K562 (cell line): ENCODE data around the gene SOCS3. TPM values are rescaled to one million over a fixed set of nuclear protein-coding genes. Genes with fewer than 3 reads are reported as not detected.

Source experiments
- ATAC-seq: fragments of 200-7000 bp; cut with Tn5 transposase; 3 replicates; pipeline ENCODE4 v1.9.1; 2020; ENCODE audit warnings: moderate library complexity
- BruUV-seq: library from RNA; stranded (reverse); fragments of 400-500 nt; replicated peaks from 2 replicates; lab custom pipeline; 2021; lab: Mats Ljungman, UMichigan
- CTCF ChIA-PET: fragments of 300-600 bp; formaldehyde crosslinking; extraction: SDS; loops from one replicate; lab custom pipeline; 2021; ENCODE audit warnings: low intra/inter-chr PET ratio; lab: Yijun Ruan, JAX
- POLR2A ChIA-PET: fragments of 300-600, 350-650 bp; sonication (Branson Sonifier 250); formaldehyde crosslinking; extraction: SDS; loops from one replicate; lab custom pipeline; 2021; ENCODE audit warnings: antibody characterized with exemption, inconsistent platforms; lab: Yijun Ruan, JAX
- DNase-seq, 4 experiments: peaks; one replicate each; pipeline versions ENCODE4 v3.0.0 to v3.0.0-alpha.2; 2011 to 2018; ENCODE audit warnings: low spot score in 3 of 4, mixed read lengths in 3 of 4; ENCODE audit errors: extremely low read depth in 1 of 4
- FAIRE-seq: peaks from 2 replicates; lab custom pipeline; 2011; peaks lifted over from hg19 to GRCh38; lab: Jason Lieb, UNC
- H2AFZ ChIP-seq: 2 replicates; pipeline ENCODE4 v1.6.0; 2011; ENCODE audit warnings: low read depth, low read length, control low read depth, inconsistent platforms
- H3K27ac ChIP-seq: fragments of 200-600 bp; 3 replicates; pipeline ENCODE4 v1.8.0; 2011; ENCODE audit warnings: low read depth, mild to moderate bottlenecking, control low read depth, inconsistent platforms, low read length, moderate library complexity, mixed read lengths; ENCODE audit errors: extremely low read depth
- H3K27me3 ChIP-seq, 2 experiments: fragments of 300-600 bp in 1 of 2; 2 replicates in 1 of 2; 3 replicates in 1 of 2; pipeline versions ENCODE4 v1.6.0 to v1.8.0; 2011; ENCODE audit warnings: inconsistent platforms in 2 of 2, low read length in 2 of 2, mild to moderate bottlenecking in 1 of 2, mixed read lengths in 1 of 2, moderate library complexity in 1 of 2; ENCODE audit not compliant: control insufficient read depth in 2 of 2, insufficient read depth in 2 of 2
- H3K36me3 ChIP-seq: fragments of 300-600 bp; 3 replicates; pipeline ENCODE4 v1.8.0; 2011; ENCODE audit warnings: mild to moderate bottlenecking, low read length, inconsistent platforms; ENCODE audit not compliant: control insufficient read depth, insufficient read depth
- H3K4me1 ChIP-seq, 2 experiments: fragments of 200-600 bp in 1 of 2; replicated peaks in 1 of 2; 2 replicates in 1 of 2; 3 replicates in 1 of 2; pipeline versions ENCODE4 v1.5.1 to v1.8.0; 2011; ENCODE audit warnings: inconsistent platforms in 2 of 2, low read length in 2 of 2, mild to moderate bottlenecking in 1 of 2, mixed read lengths in 1 of 2, moderate library complexity in 1 of 2; ENCODE audit not compliant: control insufficient read depth in 2 of 2, insufficient read depth in 2 of 2
- H3K4me2 ChIP-seq: 2 replicates; pipeline ENCODE4 v1.6.1; 2011; ENCODE audit warnings: low read length, control low read depth, inconsistent platforms, mixed read lengths; ENCODE audit not compliant: insufficient read depth
- H3K4me3 ChIP-seq: fragments of 200-600 bp; sonication (generic), shearing (Covaris generic); 2 replicates; pipeline ENCODE4 v1.5.1; 2016; ENCODE audit warnings: control low read depth, inconsistent platforms
- H3K79me2 ChIP-seq: fragments of 200-600 bp; 3 replicates; pipeline ENCODE4 v1.8.0; 2011; ENCODE audit warnings: low read length, inconsistent platforms; ENCODE audit not compliant: control insufficient read depth, insufficient read depth
- H3K9ac ChIP-seq, 2 experiments: 2 replicates each; pipeline versions ENCODE4 v1.6.0 to v1.6.1; 2011; ENCODE audit warnings: low read depth in 2 of 2, low read length in 2 of 2, control low read depth in 1 of 2, inconsistent platforms in 1 of 2, mild to moderate bottlenecking in 1 of 2, mixed read lengths in 1 of 2; ENCODE audit not compliant: insufficient read depth in 1 of 2
- H3K9me1 ChIP-seq: one replicate; pipeline ENCODE4 v1.6.0; 2011; ENCODE audit warnings: inconsistent platforms, mild to moderate bottlenecking, low read length, moderate library complexity; ENCODE audit not compliant: control insufficient read depth, insufficient read depth
- H3K9me3 ChIP-seq: replicated peaks from 2 replicates; pipeline ENCODE4 v1.5.1; 2011; ENCODE audit warnings: low read depth, low read length, inconsistent platforms; ENCODE audit not compliant: control insufficient read depth, insufficient read depth
- H4K20me1 ChIP-seq: replicated peaks from 2 replicates; pipeline ENCODE4 v1.6.1; 2011; ENCODE audit warnings: low read length, inconsistent platforms, mixed read lengths; ENCODE audit not compliant: control insufficient read depth, insufficient read depth
- BRF1 ChIP-seq: IDR thresholded peaks from 3 replicates; pipeline ENCODE4 v1.6.1; 2011; ENCODE audit warnings: borderline replicate concordance, mild to moderate bottlenecking; ENCODE audit not compliant: insufficient read length; ENCODE audit errors: extremely low read depth
- ERF ChIP-seq: fragments of 450-650 bp; formaldehyde crosslinking; IDR thresholded peaks from 2 replicates; pipeline ENCODE4 v1.4.0; 2020; ENCODE audit warnings: mild to moderate bottlenecking, mixed read lengths
- GATAD2B ChIP-seq: fragments of 450-650 bp; IDR thresholded peaks from 2 replicates; pipeline ENCODE4 v1.6.1; 2017; ENCODE audit warnings: mild to moderate bottlenecking, borderline replicate concordance
- KHSRP ChIP-seq: fragments of 450-650 bp; IDR thresholded peaks from 2 replicates; pipeline ENCODE4 v1.6.1; 2017
- RBM39 ChIP-seq: fragments of 200-400 bp; formaldehyde crosslinking; optimal IDR thresholded peaks from 2 replicates; pipeline ENCODE3; 2018; ENCODE audit warnings: low read depth, low read length
- SP2 ChIP-seq: IDR thresholded peaks from 2 replicates; pipeline ENCODE4 v1.6.1; 2011; ENCODE audit warnings: mild to moderate bottlenecking, low read depth, low read length, moderate library complexity; ENCODE audit not compliant: poor library complexity, severe bottlenecking; ENCODE audit errors: extremely low read depth
- TEAD2 ChIP-seq: fragments of 450-650 bp; IDR thresholded peaks from 2 replicates; pipeline ENCODE4 v1.6.1; 2016; ENCODE audit warnings: missing genetic modification characterization, control low read depth, missing compliant biosample characterization
- ZNF174 ChIP-seq: fragments of 250-450 bp; sonication (Bioruptor Pico); IDR thresholded peaks from 2 replicates; pipeline ENCODE4 v1.4.0; 2020; ENCODE audit warnings: mild to moderate bottlenecking
- ZNF197 ChIP-seq: fragments of 200-800 bp; sonication (Bioruptor generic); IDR thresholded peaks from 2 replicates; pipeline ENCODE4 v1.6.1; 2016; ENCODE audit warnings: low read depth, missing genetic modification characterization, missing compliant biosample characterization
- ZNF232 ChIP-seq: sonication (generic); formaldehyde crosslinking; IDR thresholded peaks from 2 replicates; pipeline ENCODE4 v1.8.0; 2022; ENCODE audit warnings: mild to moderate bottlenecking, missing genetic modification reagents
- WGBS: fragments of 100-300 bp; shearing (Covaris generic); methylation state at CpG from one replicate; pipeline ENCODE4 v1.1.6; 2016; ENCODE audit warnings: low coverage, mixed read lengths; ENCODE audit not compliant: insufficient coverage; ENCODE audit errors: missing lambda C conversion rate; 5-methylcytosine and 5-hydroxymethylcytosine counted together
- in situ Hi-C: fragments of 300-500 bp; cut with MboI; formaldehyde crosslinking; loops from 4 replicates; pipeline ENCODE4 v1.15.0; 2018; ENCODE audit warnings: inconsistent platforms, mixed read lengths
- intact Hi-C: fragments of 100-400 bp; cut with micrococcal nuclease; formaldehyde crosslinking; loops from 2 replicates; pipeline ENCODE4 v1.14.2; 2022
- polyA plus RNA-seq, 8 experiments: library from polyadenylated mRNA; depleted of rRNA in 4 of 8; stranded (reverse) in 5 of 8; unstranded in 3 of 8; fragments of >200 nt; fragmentation: Nextera tagmentation in 2 of 8; fragmentation: Illumina TruSeq in 1 of 8; extraction: Ambion mirVana in 2 of 8; extraction: Trizol in 1 of 8; gene quantifications; 2 replicates each; pipeline versions ENCODE4 v1.2.1 to v1.2.3, GENCODE V29; 2011 to 2014; ENCODE audit warnings: inconsistent platforms in 1 of 8, missing spikeins in 1 of 8
- total RNA-seq, 7 experiments: library from RNA; depleted of rRNA in 6 of 7; stranded (reverse); fragments of >200 nt in 6 of 7; fragmentation: Illumina TruSeq in 2 of 7; extraction: Trizol in 2 of 7; gene quantifications; 2 replicates each; pipeline versions ENCODE4 v1.2.1 to v1.2.3, GENCODE V29; 2011 to 2021; ENCODE audit warnings: low replicate concordance in 1 of 7
- TF ChIP-seq, protein P1 (sequence below): sonication (generic); formaldehyde crosslinking; IDR thresholded peaks from 2 replicates; pipeline ENCODE4 v1.8.1; 2022; ENCODE audit warnings: missing genetic modification reagents

SOCS3 gene
- total and polyA plus RNA-seq, 9 of the 15 experiments (the other 6 are each of a cell fraction or from before 2014, with no cell fraction given): 0.56 to 38.9 (median 13.7) TPM

DNA sequence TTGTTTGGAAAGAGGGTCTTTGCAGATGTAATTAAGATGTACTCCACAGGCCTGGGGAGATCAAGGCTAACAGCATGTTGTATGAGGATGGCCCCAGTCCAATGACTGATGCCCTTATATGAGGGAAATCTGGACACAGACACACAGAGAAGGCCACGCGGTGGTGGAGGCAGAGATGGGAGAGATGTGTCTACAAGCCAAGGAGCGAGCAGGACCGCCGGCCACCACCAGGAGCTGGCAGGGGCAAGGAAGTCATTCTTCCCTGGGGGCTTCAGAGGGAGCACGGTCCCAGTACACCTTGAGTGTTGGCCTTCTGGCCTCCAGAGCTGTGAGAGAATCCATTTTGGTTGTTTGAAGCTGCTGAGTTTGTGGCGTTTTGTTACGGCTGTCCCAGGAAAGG, 14.7 kb downstream of the SOCS3 start:
- H3K4me2 ChIP-seq: no peak overlapping the region
- no peaks in the 10 kb centered on the region for H4K20me1 ChIP-seq
- H3K4me3 ChIP-seq: no peak overlapping the region
- no peak for FAIRE-seq
- H2AFZ ChIP-seq: 0 out of 2 replicates have a peak overlapping the region, but pooled peaks have one; percentile 10
- no peaks in the 10 kb centered on the region for H3K9me3 ChIP-seq
- in situ Hi-C loops (no loop called here), intact Hi-C loops (no loop called here)
- WGBS: 45% methylated on average over 7 of the region's 8 CpGs
- no TSS peak for BruUV-seq
- no peak overlapping the region for H3K27ac ChIP-seq
- CTCF ChIA-PET: no interaction called here
- POLR2A ChIA-PET: interaction anchor here (0.7 to 2.1 kb wide), 4 partner anchors 10 to 233 kb away, joined by 3 to 6 read pairs (median 4); no protein-coding TSS in a partner anchor
- no peaks in the 10 kb centered on the region for H3K9me1 ChIP-seq
- no peaks in the 10 kb centered on the region for H3K36me3 ChIP-seq
- H3K79me2 ChIP-seq: no peaks in the 10 kb centered on the region
- ATAC-seq: no peak
- H3K9ac ChIP-seq: no peak overlapping the region
- H3K27me3 ChIP-seq: no peaks in the 10 kb centered on the region
- TF ChIP-seq RBM39 (no peak), KHSRP (no peak), TEAD2 (tag) (no peak), SP2 (no peak), ZNF174 (CRISPR knock-in tag) (no peak), GATAD2B (no peak), ZNF197 (CRISPR knock-in tag) (no peak), BRF1 (no peak), ERF (CRISPR knock-in tag) (no peak), ZNF232 (CRISPR knock-in tag) (no peak)
- TF ChIP-seq, protein P1, sequence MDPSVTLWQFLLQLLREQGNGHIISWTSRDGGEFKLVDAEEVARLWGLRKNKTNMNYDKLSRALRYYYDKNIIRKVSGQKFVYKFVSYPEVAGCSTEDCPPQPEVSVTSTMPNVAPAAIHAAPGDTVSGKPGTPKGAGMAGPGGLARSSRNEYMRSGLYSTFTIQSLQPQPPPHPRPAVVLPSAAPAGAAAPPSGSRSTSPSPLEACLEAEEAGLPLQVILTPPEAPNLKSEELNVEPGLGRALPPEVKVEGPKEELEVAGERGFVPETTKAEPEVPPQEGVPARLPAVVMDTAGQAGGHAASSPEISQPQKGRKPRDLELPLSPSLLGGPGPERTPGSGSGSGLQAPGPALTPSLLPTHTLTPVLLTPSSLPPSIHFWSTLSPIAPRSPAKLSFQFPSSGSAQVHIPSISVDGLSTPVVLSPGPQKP: no peak
- no peak for DNase-seq
- H3K4me1 ChIP-seq: peaks cover 0 to 29% of the 10 kb centered on the region in 2 experiments; a peak in 4 of 5 replicates
